NT2/D1 (cell line): Measurements from ENCODE around the gene NAA25.
"Not testable (repeated sequence)": the region's sequence is repeated elsewhere in the genome, so short reads cannot be mapped to it uniquely, and the experiment has no call there.

Source experiments
- DNase-seq: peaks from one replicate; pipeline ENCODE4 v3.0.0-alpha.2; 2011; ENCODE audit warnings: low read depth, low spot score
- H3K27me3 ChIP-seq: 2 replicates; pipeline ENCODE4 v1.6.0; 2011; ENCODE audit warnings: mild to moderate bottlenecking; ENCODE audit not compliant: insufficient read length, insufficient read depth
- H3K36me3 ChIP-seq: 2 replicates; pipeline ENCODE4 v1.6.1; 2011; ENCODE audit warnings: mild to moderate bottlenecking, low read length, mixed read lengths; ENCODE audit not compliant: insufficient read depth, insufficient read length
- H3K4me1 ChIP-seq: 2 replicates; pipeline ENCODE4 v1.5.1; 2011; ENCODE audit not compliant: insufficient read depth, insufficient read length
- H3K4me3 ChIP-seq: 2 replicates; pipeline ENCODE4 v1.5.1; 2011; ENCODE audit warnings: low read depth; ENCODE audit not compliant: insufficient read length
- H3K9ac ChIP-seq: 2 replicates; pipeline ENCODE4 v1.6.0; 2011; ENCODE audit warnings: low read depth; ENCODE audit not compliant: insufficient read length
- H3K9me3 ChIP-seq: 2 replicates; pipeline ENCODE4 v1.5.1; 2011; ENCODE audit warnings: mild to moderate bottlenecking, low read length; ENCODE audit not compliant: insufficient read depth
- SUZ12 ChIP-seq: IDR thresholded peaks from 2 replicates; pipeline ENCODE4 v1.6.1; 2011; ENCODE audit not compliant: insufficient read length, insufficient read depth; ENCODE audit errors: extremely low read depth
- YY1 ChIP-seq: IDR thresholded peaks from 2 replicates; pipeline ENCODE4 v1.6.1; 2011; ENCODE audit not compliant: insufficient read length, insufficient read depth
- ZNF274 ChIP-seq: IDR thresholded peaks from 2 replicates; pipeline ENCODE4 v1.6.1; 2011; ENCODE audit warnings: mild to moderate bottlenecking, low read depth, low read length

The NAA25 gene

GRCh38 chr12:112103758-112104503, 4.7 kb downstream of the NAA25 start:
- Histone ChIP-seq H3K9ac (no peak overlapping the region), H3K27me3 (no peaks in the 10 kb centered on the region), H3K4me1 (peaks cover 9% of the 10 kb centered on the region), H3K36me3 (peaks cover 66% of the 10 kb centered on the region), H3K9me3 (no peaks in the 10 kb centered on the region), H3K4me3 (no peak overlapping the region)
- DNase-seq = no peak
- no peak for TF ChIP-seq YY1
- no peak for TF ChIP-seq SUZ12
- no peak for TF ChIP-seq ZNF274

DNA sequence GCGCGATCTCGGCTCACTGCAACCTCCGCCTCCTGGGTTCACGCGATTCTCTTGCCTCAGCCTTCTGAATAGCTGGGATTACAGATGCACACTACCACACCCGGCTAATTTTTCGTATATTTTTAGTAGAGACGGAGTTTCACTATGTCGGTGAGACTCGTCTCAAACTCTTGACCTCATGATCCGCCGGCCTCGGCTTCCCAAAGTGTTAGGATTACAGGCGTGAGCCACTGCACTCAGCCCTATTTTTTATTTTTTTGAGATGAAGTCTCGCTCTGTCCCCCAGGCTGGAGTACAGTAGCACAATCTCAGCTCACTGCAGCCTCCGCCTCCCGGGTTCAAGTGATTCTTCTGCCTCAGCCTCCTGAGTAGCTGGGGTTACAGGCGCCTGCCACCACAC, 5.8 kb downstream of the NAA25 start:
- peaks cover 76% of the 10 kb centered on the region for H3K36me3 ChIP-seq
- H3K4me1 ChIP-seq, H3K4me3 ChIP-seq, H3K27me3 ChIP-seq, H3K9me3 ChIP-seq, H3K9ac ChIP-seq, DNase-seq: not testable (repeated sequence)

DNA sequence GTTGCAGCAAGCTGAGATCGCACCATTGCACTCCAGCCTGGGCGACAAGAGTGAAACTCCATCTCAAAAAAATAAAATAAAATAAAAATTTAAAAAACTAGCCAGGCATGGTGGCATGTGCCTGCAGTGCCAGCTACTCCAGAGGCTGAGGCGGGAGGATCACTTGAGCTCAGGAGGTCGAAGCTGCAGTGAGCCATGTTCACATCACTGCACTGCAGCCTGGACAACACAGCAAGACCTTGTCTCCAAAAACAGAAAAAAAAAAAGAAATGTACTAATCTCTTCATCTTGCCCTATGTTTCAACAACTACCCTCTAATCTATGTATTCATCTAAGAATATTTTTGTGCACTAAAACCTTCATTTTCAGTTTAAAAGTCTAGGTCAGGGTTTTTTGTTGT, 6.5 kb downstream of the NAA25 start:
- H3K4me3 ChIP-seq = no peak overlapping the region
- H3K9ac ChIP-seq = no peak overlapping the region
- DNase-seq = no peak
- no peak for TF ChIP-seq YY1
- TF ChIP-seq SUZ12 = no peak
- TF ChIP-seq ZNF274 = no peak
- peaks cover 80% of the 10 kb centered on the region for H3K36me3 ChIP-seq
- H3K4me1 ChIP-seq = peaks cover 9% of the 10 kb centered on the region
- H3K9me3 ChIP-seq = no peaks in the 10 kb centered on the region
- no peaks in the 10 kb centered on the region for H3K27me3 ChIP-seq

GRCh38 chr12:112100500-112100899, 8.1 kb downstream of the NAA25 start:
- H3K36me3 ChIP-seq = peaks cover 81% of the 10 kb centered on the region
- not testable (repeated sequence) for H3K27me3 ChIP-seq, DNase-seq

GRCh38 chr12:112097641-112098040, 10.9 kb downstream of the NAA25 start:
- Histone ChIP-seq H3K27me3 (no peaks in the 10 kb centered on the region), H3K9ac (no peak overlapping the region), H3K4me1 (peaks cover 2% of the 10 kb centered on the region), H3K9me3 (no peaks in the 10 kb centered on the region), H3K36me3 (peaks cover 79% of the 10 kb centered on the region), H3K4me3 (no peak overlapping the region)
- TF ChIP-seq YY1 = no peak
- TF ChIP-seq SUZ12 = no peak
- no peak for TF ChIP-seq ZNF274
- DNase-seq = no peak

More at GRCh38 chr12:112100500-112100899, 8.1 kb downstream of the NAA25 start:
- not testable (repeated sequence) for H3K4me1 ChIP-seq, H3K9ac ChIP-seq, H3K9me3 ChIP-seq, H3K4me3 ChIP-seq

DNA sequence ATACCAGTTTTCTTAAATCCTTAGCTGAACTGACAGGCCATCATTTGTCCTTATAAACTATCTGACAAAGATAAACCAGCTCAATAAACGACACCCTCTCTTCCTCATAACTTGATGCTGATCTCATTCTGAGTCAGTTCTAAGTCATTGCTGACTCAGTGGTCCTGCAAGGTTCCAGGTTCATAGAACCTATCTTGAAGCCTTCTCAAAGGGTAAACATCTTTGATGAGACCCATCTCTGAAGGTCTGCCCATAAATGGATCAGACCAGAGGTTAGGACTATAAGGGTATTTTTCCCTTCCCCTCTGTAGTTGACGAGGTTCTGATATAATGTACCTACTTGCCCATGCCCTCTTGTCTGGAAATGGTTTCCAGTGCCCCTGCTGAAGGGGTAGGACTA, 11.9 kb downstream of the NAA25 start:
- Histone ChIP-seq H3K9ac (no peak overlapping the region), H3K36me3 (peaks cover 81% of the 10 kb centered on the region), H3K4me3 (no peak overlapping the region), H3K4me1 (peaks cover 2% of the 10 kb centered on the region), H3K9me3 (no peaks in the 10 kb centered on the region), H3K27me3 (no peaks in the 10 kb centered on the region)
- TF ChIP-seq SUZ12 (no peak), ZNF274 (no peak), YY1 (no peak)
- DNase-seq = no peak

DNA sequence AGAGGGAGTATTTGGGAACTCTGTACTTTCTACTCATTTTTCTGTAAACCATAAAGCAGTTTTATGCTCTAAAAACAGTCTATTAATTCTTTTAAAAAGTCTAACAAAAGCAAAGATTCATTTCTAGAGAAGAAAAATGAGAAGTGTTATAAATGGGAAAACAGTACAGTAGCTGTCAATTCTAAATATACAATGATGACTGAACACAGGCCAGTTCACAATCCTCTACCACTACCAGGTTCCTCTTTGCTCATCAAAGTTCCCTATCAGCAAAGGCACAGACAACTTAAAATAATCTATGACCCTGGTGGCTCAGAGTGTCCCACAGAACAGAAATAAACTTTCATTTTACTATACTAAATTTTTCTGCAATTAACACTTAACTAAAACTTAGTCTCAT, 12.5 kb downstream of the NAA25 start:
- H3K9me3 ChIP-seq = no peaks in the 10 kb centered on the region
- H3K36me3 ChIP-seq = peaks cover 81% of the 10 kb centered on the region
- H3K4me1 ChIP-seq = peaks cover 2% of the 10 kb centered on the region
- TF ChIP-seq YY1 (no peak), SUZ12 (no peak), ZNF274 (no peak)
- H3K9ac ChIP-seq = no peak overlapping the region
- H3K4me3 ChIP-seq = no peak overlapping the region
- no peak for DNase-seq
- no peaks in the 10 kb centered on the region for H3K27me3 ChIP-seq

- no peaks in the 10 kb centered on the region for H3K27me3 ChIP-seq
- no peak for DNase-seq
- no peak overlapping the region for H3K4me3 ChIP-seq
- peaks cover 77% of the 10 kb centered on the region for H3K36me3 ChIP-seq
- TF ChIP-seq SUZ12 (no peak), YY1 (no peak), ZNF274 (no peak)
- H3K4me1 ChIP-seq = no peaks in the 10 kb centered on the region
- H3K9ac ChIP-seq = no peak overlapping the region
- no peaks in the 10 kb centered on the region for H3K9me3 ChIP-seq
Measured at GRCh38 chr12:112091563-112091962, 17.0 kb downstream of the NAA25 start.
